ENCODE results near the gene IGFLR1.

GRCh38 chr19:35734889-35735288, 7.4 kb downstream of the IGFLR1 start:
- TF ChIP-seq POLR2A (IDR thresholded peaks at IDR 0.05) (no peak), CTCF (IDR thresholded peaks at IDR 0.05) (no peak)
